ENCODE results near the gene SVIL.

DNA sequence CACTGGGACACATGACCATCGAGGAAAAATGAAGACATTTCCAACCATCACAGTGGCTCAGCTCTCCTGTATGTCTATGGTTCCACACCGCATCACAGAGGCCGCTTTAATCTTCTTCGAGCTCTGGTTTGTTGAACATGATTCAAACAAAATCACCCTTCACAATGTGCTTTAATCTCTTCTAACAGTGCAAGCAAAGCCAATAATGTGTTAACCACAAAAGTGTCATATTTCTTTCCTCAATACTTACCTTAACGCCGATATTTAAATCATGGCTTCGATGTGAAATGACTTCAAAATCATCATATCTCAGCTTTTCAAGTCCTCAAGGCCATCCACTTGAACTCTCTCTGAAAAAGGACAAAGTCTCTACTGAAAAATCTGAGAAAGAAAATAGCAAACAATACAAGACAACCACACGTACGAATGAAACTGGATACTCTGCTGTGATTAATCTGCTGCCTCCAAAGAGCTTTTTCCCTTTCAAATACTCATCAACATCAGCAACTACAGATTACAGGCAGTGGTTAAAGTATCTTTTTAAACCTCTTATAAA, 23.0 kb upstream of the SVIL start:
- TF ChIP-seq, protein P1, sequence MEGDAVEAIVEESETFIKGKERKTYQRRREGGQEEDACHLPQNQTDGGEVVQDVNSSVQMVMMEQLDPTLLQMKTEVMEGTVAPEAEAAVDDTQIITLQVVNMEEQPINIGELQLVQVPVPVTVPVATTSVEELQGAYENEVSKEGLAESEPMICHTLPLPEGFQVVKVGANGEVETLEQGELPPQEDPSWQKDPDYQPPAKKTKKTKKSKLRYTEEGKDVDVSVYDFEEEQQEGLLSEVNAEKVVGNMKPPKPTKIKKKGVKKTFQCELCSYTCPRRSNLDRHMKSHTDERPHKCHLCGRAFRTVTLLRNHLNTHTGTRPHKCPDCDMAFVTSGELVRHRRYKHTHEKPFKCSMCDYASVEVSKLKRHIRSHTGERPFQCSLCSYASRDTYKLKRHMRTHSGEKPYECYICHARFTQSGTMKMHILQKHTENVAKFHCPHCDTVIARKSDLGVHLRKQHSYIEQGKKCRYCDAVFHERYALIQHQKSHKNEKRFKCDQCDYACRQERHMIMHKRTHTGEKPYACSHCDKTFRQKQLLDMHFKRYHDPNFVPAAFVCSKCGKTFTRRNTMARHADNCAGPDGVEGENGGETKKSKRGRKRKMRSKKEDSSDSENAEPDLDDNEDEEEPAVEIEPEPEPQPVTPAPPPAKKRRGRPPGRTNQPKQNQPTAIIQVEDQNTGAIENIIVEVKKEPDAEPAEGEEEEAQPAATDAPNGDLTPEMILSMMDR (IDR thresholded peaks at IDR 0.05), result no peak
- TF ChIP-seq POLR2A (IDR thresholded peaks at IDR 0.05), result no peak
- no peak for TF ChIP-seq POLR2AphosphoS5 (IDR thresholded peaks at IDR 0.05)
